ENCODE measurements around the gene DEFB125.

DNA sequence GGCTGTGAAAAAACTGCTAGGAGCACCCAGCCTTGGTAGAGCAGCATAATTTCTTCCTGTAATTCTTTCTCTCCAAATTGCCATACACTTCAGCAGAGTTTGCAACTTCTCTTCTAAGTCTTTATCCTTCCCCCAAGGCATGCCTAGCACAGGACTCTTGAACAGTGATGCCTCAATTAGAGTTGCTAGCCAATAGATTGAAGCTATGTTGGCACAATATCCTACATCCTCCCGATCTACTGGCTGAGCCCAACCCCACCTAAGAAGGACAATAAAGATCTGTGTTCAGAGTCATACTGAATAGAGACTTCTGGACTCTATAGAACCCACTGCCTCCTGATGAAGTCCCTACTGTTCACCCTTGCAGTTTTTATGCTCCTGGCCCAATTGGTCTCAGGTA, 54.8 kb downstream of the DEFB125 start, which contains the start of gene DEFB126:
- TF ChIP-seq POLR2A (IDR thresholded peaks at IDR 0.05; ENCODE audit: low read depth, low read length) (no peak), POLR2AphosphoS5 (IDR thresholded peaks at IDR 0.05; ENCODE audit: low read depth, low read length) (no peak), SPI1 (IDR thresholded peaks at IDR 0.05; ENCODE audit: low read depth, low read length) (no peak), TAF1 (IDR thresholded peaks at IDR 0.05; ENCODE audit: low read depth, low read length) (no peak), PAX5 (IDR thresholded peaks at IDR 0.05; ENCODE audit: insufficient read depth, low read length, severe bottlenecking) (no peak), POU2F2 (IDR thresholded peaks at IDR 0.05; ENCODE audit: low read depth, low read length) (no peak)
